GM19395 (cell line): ENCODE results near the gene ECT2L.

ENCODE experiments used
- ATAC-seq: cut with Tn5 transposase; IDR thresholded peaks from one replicate; pipeline ENCODE4 v1.9.1; 2021; ENCODE audit warnings: mild to moderate bottlenecking, moderate library complexity; ENCODE audit not compliant: unreplicated experiment

Gene ECT2L, protein sequence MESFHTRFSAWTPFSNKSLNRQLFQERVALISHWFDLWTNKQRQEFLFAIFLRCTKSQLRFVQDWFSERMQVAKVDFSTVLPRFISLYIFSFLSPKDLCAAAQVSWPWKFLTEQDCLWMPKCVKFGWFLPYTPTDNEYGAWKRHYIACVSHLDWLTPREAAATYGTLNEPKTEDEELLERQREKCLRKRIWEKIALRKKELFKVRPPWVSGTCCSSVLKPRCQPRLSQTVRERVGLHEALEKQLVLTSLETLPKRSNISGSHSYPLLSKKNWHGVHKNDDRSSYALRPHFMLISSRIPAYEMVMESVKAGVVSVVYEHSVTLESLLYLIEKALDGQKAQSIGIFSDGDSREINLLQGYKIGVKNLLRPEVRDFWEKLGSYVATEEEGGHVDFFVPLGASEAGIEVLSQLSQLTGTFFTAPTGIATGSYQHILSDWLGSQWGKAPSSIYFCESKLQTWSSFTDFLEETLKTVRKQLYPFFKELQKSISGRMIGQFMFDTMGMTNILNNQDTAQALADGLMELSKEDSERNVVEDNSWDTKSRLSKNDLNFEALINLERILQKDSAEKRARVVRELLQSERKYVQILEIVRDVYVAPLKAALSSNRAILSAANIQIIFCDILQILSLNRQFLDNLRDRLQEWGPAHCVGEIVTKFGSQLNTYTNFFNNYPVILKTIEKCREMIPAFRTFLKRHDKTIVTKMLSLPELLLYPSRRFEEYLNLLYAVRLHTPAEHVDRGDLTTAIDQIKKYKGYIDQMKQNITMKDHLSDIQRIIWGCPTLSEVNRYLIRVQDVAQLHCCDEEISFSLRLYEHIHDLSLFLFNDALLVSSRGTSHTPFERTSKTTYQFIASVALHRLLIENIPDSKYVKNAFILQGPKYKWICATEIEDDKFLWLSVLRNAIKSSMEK

DNA sequence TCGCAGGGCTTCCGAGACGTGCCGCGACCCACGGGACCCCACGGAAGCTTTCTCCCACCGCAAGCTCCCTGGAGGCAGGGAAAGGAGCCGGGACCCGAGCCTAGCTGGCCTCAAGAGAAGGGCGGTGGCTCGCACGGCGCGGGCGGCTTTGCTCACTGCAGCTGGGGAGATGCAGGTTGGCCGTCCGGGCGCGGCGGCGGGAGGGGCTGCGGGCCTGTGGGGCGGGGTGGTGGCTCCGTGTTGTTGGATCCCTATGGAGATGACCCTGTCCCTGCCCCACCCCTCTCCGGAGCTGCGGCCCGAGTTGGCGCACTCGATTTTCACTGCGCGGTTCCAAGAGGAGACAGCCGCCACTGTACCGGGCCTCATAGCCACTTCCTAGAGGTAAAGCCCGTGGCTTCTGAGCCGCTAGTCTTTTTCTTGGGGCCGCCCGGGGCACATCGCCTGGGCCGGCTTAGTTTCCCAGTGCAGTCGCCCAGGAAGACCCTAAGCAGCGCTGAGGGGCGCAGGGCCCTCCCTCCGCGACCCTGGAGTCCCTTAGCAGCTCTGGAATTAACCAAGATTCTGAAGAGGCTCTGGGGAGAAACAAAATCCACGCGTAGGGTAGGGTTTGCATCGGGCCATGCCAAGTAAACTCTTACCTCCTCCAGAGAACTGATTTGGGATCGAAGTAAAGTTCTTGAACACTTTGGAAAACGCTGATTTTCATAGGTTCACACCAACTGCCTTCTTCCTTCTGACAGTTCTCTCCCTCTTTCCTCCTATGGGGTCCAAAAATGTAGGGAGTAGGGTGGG is at the start of gene ECT2L:
Gene ECT2L (plus strand): TSS at position 279 of the 795 bp plus-strand sequence. CDS start 17,188 bp downstream, outside the sequence.
- no peak for ATAC-seq

DNA sequence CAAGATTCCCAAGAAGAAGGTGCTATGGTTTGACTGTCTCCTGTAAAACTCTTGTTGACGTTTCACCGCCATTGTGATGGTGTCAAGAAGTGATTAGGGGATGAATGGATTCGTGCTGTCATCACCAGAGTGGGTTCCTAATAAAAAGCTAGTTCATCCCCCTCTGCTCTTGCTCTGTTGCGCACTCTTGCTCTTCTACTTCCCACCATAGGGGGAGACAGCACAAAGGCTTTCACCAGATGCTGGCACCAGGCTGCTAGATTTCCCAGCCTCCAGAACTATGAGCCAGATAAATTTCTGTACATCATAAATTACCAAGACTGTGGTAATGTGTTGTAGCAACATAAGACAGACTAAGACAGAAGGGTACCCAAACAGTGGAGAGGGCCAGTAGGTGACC is 43.9 kb upstream of the ECT2L start:
- ATAC-seq = no peak

DNA sequence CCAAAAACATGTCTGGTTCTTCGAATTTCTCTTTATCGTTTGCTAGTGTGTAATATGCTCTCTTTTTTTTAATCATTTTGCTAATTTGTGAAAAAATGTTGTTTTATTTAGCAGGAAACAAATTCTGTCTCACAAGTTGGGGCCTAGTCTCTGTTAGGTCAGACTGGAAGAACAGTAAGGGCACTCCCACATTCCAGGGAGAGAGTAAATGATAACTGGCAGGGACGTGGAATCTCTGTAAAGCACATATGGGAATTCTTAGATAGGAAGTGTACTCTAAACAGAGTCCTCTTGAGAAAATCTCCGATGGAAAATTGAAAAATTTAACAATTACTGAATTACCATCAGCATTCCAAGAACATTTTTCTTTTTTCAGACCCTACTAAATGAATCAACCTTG is 38.8 kb upstream of the ECT2L start:
- ATAC-seq = no peak

DNA sequence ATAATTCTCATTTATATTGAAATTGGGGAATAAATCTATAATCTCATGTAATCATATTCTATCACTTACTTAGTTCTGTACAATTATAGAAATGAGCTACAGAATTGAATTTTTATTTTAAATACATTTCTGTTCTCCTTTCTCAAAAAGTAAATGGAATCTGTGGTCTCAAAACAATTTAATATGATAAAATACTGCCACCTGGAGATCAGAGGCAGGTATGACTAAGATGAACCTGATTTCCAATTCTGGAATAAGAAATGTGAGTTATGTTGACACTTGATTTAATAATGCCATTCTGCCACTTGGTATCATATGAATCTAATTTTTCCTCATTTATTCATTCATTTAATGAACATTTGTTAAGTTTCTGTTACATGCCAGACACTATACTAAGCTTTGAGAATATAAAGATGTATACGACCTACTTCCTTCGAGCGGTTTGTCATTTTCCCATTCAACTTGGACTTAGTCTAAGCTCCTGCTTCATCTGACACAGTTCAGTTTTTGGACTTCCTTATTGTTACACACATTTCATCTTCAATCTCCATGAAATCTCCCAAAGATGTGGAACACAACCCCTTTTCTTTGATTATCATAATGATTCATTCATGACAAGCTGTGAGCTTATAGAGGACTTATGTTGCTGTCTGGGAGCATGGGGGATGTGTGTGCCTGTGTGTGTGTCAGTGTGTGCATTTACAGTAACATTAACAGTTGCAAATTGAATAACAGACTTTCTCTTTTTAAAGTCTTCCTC is 29.8 kb upstream of the ECT2L start:
- no peak for ATAC-seq

DNA sequence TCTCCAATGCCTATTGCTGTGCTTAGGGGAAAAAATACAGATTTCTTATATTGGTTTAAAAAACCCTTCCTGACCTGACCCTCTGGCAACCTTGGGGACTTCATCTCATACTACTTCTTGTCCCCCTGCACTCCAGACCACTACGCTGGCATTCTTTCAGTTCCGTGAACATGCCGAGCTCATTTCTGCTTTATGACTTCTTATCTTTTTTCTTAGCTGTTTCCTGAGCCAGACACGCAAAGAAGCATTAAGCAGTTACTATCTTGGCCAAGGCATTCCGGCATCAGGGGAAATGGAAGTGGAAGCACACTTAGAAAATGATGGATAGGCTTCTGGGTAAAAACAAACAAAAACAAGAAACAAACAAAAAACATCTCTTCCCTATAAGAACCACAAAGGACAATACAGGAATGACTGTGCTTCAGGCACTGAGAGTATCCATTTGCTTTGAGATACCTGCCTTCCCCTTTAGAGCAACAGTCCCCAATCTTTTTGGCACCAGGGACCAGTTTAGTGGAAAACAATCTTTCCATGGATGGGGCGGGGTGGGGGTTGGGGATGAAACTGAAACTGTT is 26.7 kb upstream of the ECT2L start:
- ATAC-seq = no peak

DNA sequence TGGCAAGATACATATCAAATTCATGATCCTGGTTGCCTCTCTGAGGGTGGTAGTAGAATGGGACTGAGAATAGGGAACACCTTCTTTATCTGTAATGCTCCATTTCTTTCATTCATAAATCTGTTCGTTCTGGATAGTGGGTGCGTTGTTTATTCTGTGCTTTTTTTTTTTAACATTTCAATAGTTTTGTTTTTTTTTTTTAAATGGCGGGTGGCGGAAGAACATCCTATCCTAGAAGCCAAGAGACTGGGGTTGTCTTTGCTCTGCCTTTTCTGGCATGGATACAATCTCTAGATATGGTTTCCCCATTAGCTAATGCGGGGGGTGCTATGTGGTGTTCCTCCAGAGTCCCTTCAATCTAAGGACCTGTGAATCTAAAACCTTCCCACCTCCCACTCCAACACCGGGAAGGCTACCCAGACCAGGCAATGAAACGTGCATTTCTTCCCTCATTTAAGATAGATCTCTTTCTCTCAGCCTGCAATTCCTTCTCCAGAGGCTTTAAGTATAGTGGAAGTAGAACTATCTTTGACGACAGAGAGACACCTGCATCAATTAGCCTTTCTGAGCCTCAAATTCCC is 23.2 kb upstream of the ECT2L start:
- ATAC-seq = peak; percentile 0

DNA sequence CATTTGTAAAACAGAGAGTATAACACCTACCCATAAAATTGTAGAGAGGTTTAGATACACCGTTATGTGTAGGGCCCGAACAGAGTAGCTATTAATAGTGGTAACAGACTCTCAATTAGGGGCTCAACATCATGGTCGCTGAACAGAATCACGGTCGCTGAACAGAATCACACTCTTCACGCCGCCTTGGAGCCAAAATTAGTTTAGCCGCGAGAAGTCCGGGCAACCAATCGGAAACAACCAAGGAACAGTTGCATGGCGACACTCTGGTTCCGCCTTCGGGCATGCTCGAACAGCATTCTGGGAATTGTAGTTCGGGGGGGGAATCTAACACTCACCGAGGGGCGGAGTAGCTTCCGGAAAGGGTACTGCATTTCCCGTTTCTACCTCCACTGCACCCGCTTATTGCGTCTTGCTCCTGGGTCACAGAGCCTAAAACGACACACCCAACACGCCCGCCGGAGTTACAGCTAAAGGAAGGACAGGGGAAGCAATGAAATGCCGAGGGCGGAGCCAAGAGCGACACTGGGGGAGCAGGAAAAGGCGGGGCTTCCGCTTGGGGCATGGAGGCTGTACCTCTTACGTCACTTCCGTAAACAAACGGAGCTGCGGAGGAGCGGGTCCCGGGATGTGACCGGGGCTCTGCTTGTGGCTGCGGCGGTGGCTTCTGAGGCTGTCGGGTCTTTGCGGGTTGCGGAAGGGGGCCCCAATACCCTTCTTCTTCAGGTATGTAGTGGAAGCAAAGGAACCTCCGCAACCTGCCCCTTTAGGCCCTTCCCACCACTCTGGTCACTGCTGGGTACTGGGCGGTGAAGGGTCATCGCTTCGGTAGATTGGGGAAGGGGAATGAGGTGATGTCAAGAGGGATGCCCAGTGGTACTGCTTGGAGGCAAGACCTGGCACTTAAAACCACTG is 22.5 kb upstream of the ECT2L start, which contains the start of gene CCDC28A:
Gene CCDC28A (plus strand): TSS at position 593 of the 915 bp plus-strand sequence. CDS start 2,352 bp downstream, outside the sequence.
- ATAC-seq = peak; percentile 95

DNA sequence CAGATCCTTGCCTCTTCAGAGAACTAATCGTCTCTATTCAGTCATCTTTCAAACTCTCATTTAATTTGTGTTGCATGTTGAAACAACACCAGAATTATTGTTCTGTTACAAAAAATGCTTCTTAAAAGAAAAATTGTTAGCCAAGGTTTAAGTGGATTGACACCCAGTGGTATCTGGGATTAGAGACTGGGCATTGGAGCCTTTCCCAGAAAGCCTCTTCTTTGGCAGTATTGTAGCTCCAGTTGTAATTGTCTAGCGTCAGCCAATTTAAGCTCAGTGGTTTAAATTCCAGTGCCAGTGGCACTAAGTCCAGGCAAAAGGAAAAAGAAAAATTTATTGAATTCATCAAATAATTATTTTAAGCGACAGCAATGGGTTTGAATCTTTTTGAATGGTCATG is 21.5 kb upstream of the ECT2L start:
- no peak for ATAC-seq

DNA sequence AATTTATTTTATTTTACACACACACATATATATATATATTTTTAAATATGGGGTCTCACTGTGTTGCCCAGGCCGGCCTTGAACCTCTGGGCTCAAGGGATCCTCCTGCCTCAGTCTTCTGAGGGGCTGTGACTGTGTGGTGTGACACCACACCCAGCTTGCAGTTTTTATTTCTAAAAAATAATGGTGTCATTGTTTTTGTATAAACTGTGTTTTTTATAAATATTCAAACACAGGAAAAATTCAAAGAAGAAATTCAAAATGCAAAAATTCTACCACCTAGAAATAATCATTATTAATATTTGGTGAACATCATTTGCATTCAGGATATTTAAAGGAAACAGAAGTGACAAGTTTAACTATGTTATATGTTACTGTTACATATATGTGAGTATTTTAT is 19.2 kb upstream of the ECT2L start:
- no peak for ATAC-seq

DNA sequence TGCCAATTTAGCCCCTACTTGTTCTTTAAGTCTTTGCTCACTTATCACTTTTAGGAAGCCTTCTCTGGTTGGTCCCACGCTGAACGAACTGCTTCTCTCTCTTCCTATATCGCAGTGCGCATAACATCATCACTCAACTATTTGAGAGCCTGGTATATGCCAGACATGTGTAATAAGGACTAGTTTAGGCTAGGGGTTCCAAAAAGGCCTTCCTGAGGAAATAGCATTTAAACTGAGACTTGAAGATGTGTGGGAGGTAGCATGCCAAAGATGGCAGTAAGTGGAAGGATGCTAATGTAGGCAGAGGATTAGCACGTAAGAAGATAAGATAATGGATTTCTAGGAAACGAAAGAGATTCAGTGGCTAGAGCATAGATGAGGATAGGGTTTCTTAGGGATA is 17.6 kb upstream of the ECT2L start:
- no peak for ATAC-seq

DNA sequence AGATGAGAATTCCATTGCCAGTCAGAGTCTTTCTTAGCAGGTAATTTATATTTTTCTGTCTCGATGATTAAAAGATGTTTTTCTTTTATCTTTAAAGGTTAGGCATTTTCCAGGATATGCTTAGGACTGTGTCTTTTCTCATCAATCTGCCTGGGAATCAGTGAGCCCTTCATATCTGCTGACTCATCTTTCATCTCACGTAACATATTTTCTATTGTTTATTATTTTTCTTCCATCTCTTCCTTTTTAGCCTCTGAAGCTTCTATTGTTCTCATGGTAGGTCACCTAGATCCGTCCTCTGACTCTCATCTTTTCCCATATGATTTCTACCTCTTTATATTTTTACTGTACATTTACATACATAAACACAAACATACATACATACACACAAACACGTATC is 13.6 kb upstream of the ECT2L start:
- no peak for ATAC-seq

DNA sequence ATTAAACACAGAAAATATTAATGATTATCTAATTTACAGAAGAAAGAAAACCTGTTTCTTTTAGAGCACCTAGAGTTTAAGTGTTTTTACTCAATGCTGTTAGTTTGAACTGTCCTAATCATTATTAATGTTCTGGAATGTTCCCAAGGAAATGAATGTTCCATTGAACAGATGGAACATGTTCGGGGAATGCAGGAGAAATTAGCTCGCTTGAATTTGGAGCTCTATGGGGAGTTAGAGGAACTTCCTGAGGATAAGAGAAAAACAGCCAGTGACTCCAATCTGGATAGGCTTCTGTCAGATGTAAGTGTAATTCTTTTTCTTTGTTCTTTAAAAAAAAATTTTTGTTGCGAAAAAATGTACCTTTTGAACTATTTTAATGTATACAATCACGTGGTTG is 10.8 kb upstream of the ECT2L start:
- ATAC-seq = no peak

DNA sequence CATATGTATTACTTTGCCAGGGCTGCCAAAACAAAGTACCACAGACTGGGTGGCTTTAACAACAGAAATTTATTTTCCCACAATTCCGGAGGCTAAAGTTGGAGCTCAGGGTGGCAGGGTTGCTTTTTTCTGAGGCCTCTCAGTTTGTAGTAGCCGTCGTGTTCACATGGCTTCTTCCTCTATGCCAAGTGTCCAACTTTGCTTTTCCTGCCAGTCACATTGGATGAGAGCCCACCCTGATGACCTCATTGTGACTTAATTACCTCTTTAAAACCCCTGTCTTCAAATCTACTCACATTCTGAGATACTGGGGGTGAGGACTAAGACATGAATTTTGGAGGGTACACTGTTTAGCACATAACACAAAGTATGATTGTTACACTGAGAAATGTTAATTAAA is 9.9 kb upstream of the ECT2L start:
- ATAC-seq = no peak

DNA sequence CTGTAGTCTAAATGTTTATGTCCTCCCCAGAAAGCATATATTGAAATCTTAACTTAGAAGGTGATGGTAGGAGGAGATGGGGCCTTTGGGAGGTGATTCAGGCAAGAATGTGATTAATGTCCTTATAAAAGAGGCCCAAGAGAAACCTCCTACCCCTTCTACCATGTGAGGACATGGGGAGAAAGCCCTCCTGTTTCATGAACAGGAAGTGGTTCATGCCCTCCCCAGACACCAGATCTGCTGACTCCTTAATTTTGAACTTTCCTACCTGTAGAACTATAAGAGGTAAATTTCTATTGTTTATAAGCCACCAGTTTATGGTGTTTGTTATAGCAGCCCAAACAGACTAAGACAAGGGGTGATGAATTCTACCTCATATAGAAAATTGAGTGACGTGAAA is 8.7 kb upstream of the ECT2L start:
- no peak for ATAC-seq

DNA sequence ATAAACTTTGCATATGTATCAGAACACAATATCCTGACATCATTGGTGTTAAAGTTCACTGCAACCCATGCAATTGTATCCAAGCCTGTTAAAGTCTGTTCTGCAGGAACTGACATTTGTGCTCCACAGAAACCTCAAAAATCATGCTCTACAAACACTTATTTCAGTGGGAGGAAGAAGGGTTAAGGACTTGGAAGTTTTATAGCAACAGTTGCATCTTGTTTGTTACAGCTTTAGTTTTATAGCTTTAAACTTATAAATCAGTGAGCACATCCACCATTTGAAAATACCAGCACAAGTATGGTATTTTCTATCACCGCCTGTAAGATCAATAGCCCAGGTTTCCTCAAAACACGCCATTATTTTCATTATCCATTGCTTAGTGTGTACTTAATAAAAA is 884 bp downstream of the ECT2L start:
- ATAC-seq = no peak

DNA sequence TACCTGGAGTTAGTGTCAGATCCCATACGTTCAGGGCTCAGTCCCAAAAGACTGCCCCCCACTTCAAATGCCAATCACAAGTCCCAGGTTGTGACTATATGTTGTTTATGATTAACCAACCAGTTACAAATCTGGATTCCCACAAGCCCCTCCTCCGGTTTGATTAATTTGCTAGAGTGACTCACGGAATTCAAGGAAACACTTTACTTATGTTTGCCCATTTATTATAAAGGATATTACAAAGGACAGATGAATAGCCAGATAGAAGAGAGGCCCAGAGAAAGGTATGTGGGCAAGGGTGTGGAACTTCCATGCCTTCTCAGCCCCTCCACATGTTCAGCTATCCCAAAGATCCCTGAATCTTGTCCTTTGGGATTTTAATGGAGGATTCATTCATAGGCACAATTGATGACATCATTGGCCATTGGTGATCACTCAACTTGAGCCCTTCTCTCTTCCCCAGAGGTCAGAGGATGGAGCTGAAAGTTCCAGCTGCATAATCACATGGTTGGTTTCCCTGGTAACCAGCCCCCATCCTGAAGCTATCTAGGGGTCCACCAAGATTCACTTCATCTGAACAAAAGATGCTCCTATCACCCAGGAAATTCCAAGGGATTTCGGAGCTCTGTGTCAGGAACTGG is 2.0 kb downstream of the ECT2L start:
- ATAC-seq = no peak

DNA sequence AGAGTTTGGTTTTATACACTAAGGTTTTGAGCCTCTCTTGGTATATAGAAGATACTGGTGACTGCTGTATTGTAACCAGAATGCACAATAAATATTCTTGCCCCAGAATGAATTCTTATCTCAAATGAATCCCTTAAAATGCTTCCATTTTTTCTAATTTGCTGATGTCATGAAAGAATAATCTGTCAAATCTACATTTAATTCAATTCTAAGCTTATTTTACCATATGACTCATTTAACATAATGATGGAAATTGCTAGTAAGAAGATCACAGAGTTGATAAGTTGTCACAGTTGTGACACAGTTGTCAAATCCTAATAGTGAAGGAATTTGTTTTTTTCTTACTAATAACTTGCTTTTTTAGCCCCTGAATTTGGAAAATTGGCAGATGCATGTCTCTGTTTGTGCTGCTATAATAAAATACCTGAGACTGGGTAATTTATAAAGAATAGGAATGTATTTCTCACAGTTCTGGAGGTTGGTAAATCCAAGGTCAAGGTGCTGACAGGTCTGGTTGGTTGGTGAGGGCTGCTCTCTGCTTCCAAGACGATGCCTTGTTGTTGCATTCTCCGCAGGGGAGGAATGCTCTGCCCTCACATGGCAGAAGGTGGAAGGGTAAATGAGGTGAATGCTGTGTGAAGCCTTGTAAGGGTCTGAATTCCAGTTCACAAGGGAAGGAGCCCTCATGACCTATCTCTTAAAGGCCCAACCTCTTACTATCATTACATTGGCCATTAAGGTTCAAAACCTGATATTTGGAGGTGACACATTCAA is 4.7 kb downstream of the ECT2L start:
- ATAC-seq = no peak
